Upper lobe of right lung (tissue), 1 donor: ENCODE measurements around the gene DCAF12. TPM values are rescaled to one million over a fixed set of nuclear protein-coding genes. Genes with fewer than 3 reads are reported as not detected.
A peak's percentile ranks its signal among the peaks of the same experiment; 100 is the strongest.

ENCODE experiments used
- ATAC-seq: fragments of 200-7000 bp; cut with Tn5 transposase; one replicate; pipeline ENCODE4 v1.9.1; 2020; ENCODE audit warnings: mild to moderate bottlenecking, moderate library complexity
- DNase-seq: peaks from one replicate; pipeline ENCODE4 v3.0.0-alpha.2; 2020
- H3K27ac ChIP-seq: fragments of 200-600 bp; one replicate; pipeline ENCODE4 v1.8.0; 2022
- H3K27me3 ChIP-seq: fragments of 200-600 bp; one replicate; pipeline ENCODE4 v1.8.0; 2022; ENCODE audit warnings: mild to moderate bottlenecking
- H3K36me3 ChIP-seq: fragments of 200-600 bp; one replicate; pipeline ENCODE4 v1.8.0; 2022
- H3K4me1 ChIP-seq: fragments of 200-600 bp; one replicate; pipeline ENCODE4 v1.8.0; 2022
- H3K4me3 ChIP-seq: fragments of 200-600 bp; one replicate; pipeline ENCODE4 v1.8.0; 2022; ENCODE audit warnings: mild to moderate bottlenecking
- H3K9me3 ChIP-seq: fragments of 200-600 bp; one replicate; pipeline ENCODE4 v1.8.0; 2022
- CTCF ChIP-seq: fragments of 200-600 bp; IDR thresholded peaks from one replicate; pipeline ENCODE4 v1.8.0; 2022; ENCODE audit warnings: antibody characterized with exemption
- intact Hi-C: fragments of 100-400 bp; cut with DNase I; formaldehyde crosslinking; loops from one replicate; pipeline ENCODE4 v1.11.0; 2022
- total RNA-seq: library from RNA; stranded (reverse); fragmentation: NEBNext Ultra II Directional; extraction: Animal tissue kit (Norgen Biotek cat#: 25700); gene quantifications from one replicate; pipeline ENCODE4 v1.2.1, GENCODE V29; 2021
- donor health status: DM: no; HTN: yes; CAD: no; lungs with severe emphysema.

The DCAF12 gene
- total RNA-seq, 1 donor from 2014 or later, result 31.6 TPM

GRCh38 chr9:34087370-34087769 lies 39.1 kb downstream of the DCAF12 start:
- no peak for ATAC-seq
- H3K9me3 ChIP-seq, result no peaks in the 10 kb centered on the region
- DNase-seq, result no peak
- no peaks in the 10 kb centered on the region for H3K27me3 ChIP-seq
- no peak for TF ChIP-seq CTCF
- H3K36me3 ChIP-seq, result peaks cover 68% of the 10 kb centered on the region
- intact Hi-C loops, result no loop called here
- peak overlapping the region; percentile 45 for H3K27ac ChIP-seq
- no peak overlapping the region for H3K4me3 ChIP-seq
- peaks cover 4% of the 10 kb centered on the region for H3K4me1 ChIP-seq

GRCh38 chr9:34086864-34087263 lies 39.6 kb downstream of the DCAF12 start:
- peak; percentile 70 for ATAC-seq
- DNase-seq, result no peak
- no peak for TF ChIP-seq CTCF
- Histone ChIP-seq H3K9me3 (no peaks in the 10 kb centered on the region), H3K27me3 (no peaks in the 10 kb centered on the region), H3K4me3 (no peak overlapping the region), H3K4me1 (peaks cover 4% of the 10 kb centered on the region), H3K27ac (no peak overlapping the region), H3K36me3 (peaks cover 63% of the 10 kb centered on the region)
- intact Hi-C loops, result no loop called here

GRCh38 chr9:34085581-34086500 lies 40.7 kb downstream of the DCAF12 start:
- ATAC-seq, result no peak
- no peak for DNase-seq
- Histone ChIP-seq H3K36me3 (peaks cover 53% of the 10 kb centered on the region), H3K4me1 (peaks cover 4% of the 10 kb centered on the region), H3K4me3 (no peak overlapping the region), H3K27ac (peak overlapping the region; percentile 49), H3K9me3 (no peaks in the 10 kb centered on the region), H3K27me3 (no peaks in the 10 kb centered on the region)
- intact Hi-C loops, result no loop called here
- no peak for TF ChIP-seq CTCF

GRCh38 chr9:34084562-34084961 lies 41.9 kb downstream of the DCAF12 start:
- Histone ChIP-seq H3K27me3 (no peaks in the 10 kb centered on the region), H3K4me1 (peaks cover 4% of the 10 kb centered on the region), H3K4me3 (no peak overlapping the region), H3K27ac (peak overlapping the region; percentile 73), H3K9me3 (no peaks in the 10 kb centered on the region), H3K36me3 (peaks cover 40% of the 10 kb centered on the region)
- DNase-seq, result peak; percentile 4
- intact Hi-C loops, result no loop called here
- ATAC-seq, result peak; percentile 50
- TF ChIP-seq CTCF, result no peak

DNA sequence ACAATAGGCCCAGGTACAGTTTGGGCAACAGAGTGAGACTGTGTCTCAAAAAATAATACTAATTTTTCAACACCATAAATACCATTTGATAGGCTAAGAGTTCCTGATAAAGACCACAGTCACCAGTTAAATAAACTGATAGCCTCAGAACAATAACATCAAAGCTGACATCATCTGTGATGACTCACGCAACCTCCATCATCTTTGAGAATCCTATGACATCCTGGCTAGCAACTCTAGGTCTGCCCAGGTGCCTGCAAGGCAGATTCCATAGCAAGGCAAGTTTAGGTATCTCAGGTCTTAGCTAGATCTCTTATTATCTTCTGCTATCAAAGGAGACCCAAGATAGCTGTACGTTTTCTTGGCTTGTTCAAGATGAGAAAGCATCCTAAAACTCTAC lies 47.3 kb downstream of the DCAF12 start:
- ATAC-seq (no peak), DNase-seq (no peak)
- no peak for TF ChIP-seq CTCF
- no peak overlapping the region for H3K4me3 ChIP-seq
- intact Hi-C loops, result loop anchor here (10.0 kb wide), 1 partner anchor 154 kb away; no protein-coding TSS in a partner anchor
- H3K9me3 ChIP-seq, result no peaks in the 10 kb centered on the region
- no peaks in the 10 kb centered on the region for H3K36me3 ChIP-seq
- H3K4me1 ChIP-seq, result peaks cover 4% of the 10 kb centered on the region
- H3K27ac ChIP-seq, result no peak overlapping the region
- H3K27me3 ChIP-seq, result no peaks in the 10 kb centered on the region
